GM19035 (cell line): Measurements from ENCODE around the gene S100Z.
"Not testable (repeated sequence)": the region's sequence is repeated elsewhere in the genome, so short reads cannot be mapped to it uniquely, and the experiment has no call there.

Experiments used
- ATAC-seq: cut with Tn5 transposase; IDR thresholded peaks from one replicate; pipeline ENCODE4 v1.9.1; 2021; ENCODE audit not compliant: unreplicated experiment

The S100Z gene

DNA sequence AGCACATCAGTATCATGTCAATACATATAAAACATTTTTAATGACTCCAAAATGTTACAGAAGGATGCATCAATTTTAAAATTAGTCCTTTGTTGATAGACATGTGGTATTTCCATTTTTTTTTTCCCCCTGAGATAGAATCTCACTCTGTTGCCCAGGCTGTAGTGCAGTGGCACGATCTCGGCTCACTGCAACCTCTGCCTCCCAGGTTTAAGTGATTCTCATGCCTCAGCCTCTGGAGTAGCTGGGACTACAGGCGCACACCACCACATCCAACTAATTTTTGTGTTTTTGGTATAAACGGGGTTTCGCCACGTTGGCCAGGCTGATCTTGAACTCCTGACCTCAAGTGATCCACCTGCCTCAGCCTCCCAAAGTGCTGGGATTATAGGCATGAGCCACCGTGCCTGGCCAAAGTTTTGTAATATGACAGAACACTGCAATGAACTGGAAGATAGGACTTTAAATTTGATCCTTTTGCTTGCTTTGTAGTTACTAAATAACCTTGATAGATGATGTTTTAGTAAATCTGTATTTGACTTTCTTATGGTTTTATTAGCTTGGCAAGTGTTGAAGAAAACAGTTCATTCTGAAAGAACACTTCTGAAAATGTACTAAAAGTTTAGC is 27.6 kb upstream of the S100Z start:
- not testable (repeated sequence) for ATAC-seq

GRCh38 chr5:76826416-76826815 is 23.4 kb upstream of the S100Z start:
- ATAC-seq: not testable (repeated sequence)

- no peak for ATAC-seq
Observed at GRCh38 chr5:76831110-76831452, 18.7 kb upstream of the S100Z start.

- ATAC-seq: no peak
Observed at GRCh38 chr5:76836181-76836580, 13.6 kb upstream of the S100Z start.

- ATAC-seq: no peak
Observed at GRCh38 chr5:76836585-76836984, 13.2 kb upstream of the S100Z start.

DNA sequence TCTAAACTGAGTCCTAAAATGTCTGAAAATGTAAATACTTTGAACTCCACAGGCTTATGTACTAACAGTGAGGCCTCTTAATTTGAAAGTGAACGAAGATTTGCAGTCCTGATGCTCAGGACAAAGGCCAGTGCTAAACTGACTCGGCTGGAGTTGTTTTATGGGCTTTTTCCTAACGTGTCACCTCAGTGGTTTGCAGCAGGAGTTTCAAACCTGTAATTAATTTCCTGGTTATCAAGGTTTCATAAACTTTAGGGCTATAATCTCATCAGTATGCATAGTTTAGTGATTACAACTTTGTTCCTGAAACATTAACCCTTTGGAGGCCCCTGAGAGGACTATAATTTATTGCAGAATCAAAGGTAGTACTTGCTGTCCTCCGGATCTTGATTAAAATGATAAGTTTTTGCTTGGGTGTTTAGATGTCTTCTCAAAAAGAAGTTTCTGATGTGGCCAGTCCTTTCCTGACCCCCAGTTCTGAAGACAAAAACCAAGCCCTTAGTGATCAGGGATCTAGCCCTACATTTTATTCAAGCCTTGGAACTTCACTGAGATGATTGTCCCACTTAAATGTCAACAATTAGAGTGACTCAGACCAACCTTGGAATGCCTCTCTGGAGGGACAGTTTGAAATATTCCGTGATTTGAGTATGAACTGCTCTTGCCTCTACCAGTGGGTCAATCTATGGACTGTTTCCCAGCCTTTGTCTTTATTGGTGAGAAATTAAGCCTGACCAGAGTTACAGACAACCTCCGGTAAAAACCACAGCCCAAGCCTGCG is 11.1 kb upstream of the S100Z start:
- ATAC-seq: no peak

- no peak for ATAC-seq
Observed at GRCh38 chr5:76841361-76841760, 8.5 kb upstream of the S100Z start.

DNA sequence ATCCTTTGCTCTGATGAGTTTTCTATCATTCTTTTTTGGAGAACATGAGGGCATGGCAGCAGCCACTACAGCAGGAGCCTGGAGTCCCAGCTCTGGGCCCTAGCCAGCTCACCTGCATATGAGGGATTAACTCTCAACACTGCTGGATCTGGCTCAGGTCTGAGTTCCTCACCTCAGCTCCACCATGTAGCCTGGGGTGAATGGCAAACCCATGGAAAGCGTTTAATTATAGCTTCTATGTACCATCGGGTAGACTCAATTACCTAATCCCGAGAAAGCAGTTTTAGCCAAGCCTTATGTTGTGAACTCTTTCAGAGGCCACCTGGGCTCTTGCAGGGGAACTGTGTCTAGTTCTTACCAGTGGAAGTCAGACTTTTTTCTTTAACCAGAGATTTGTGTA is 3.9 kb upstream of the S100Z start:
- ATAC-seq: no peak

- ATAC-seq: no peak
Observed at GRCh38 chr5:76850543-76851145, 830 bp downstream of the S100Z start.

GRCh38 chr5:76851728-76852369 is 2.0 kb downstream of the S100Z start:
- no peak for ATAC-seq

DNA sequence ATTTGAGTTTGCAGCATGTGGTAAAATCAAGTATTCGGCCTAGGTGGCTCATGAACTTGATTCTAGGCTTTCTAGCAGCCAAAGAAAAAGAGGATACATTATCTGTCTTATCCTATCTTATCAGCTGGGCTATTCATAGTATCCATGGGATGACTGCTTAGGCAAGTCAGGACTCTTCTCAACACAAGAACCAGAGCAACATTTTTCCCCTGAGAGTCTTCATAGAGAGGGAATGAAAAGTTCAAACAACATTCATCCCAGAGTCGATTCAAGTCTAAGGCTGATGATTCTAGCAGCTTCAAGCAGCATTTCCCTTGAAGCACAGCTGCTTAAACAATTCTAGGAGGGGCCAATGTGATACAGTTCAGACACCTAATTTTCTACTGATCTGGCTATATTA is 3.0 kb downstream of the S100Z start:
- no peak for ATAC-seq

- ATAC-seq: not testable (repeated sequence)
Observed at GRCh38 chr5:76853741-76854140, 3.9 kb downstream of the S100Z start.

GRCh38 chr5:76854644-76855043 is 4.8 kb downstream of the S100Z start:
- no peak for ATAC-seq

DNA sequence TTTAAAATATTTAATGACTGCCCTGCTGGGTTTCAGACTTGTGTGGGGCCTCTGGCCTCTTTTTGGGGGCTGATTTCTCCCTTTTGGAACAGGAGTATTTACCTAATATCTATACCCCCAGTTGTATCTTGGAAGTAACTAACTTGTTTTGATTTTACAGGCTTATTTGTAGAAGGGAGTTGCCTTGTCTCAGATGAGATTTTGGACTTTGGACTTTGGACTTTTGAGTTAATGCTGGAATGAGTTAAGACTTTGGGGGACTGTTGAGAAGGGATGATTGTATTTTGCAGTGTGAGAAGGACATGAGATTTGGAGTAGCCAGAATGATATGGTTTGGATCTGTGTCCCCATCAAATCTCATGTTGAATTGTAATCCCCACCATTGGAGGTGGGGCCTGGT is 5.7 kb downstream of the S100Z start:
- ATAC-seq: not testable (repeated sequence)

- ATAC-seq: no peak
Observed at GRCh38 chr5:76855961-76856360, 6.1 kb downstream of the S100Z start.

DNA sequence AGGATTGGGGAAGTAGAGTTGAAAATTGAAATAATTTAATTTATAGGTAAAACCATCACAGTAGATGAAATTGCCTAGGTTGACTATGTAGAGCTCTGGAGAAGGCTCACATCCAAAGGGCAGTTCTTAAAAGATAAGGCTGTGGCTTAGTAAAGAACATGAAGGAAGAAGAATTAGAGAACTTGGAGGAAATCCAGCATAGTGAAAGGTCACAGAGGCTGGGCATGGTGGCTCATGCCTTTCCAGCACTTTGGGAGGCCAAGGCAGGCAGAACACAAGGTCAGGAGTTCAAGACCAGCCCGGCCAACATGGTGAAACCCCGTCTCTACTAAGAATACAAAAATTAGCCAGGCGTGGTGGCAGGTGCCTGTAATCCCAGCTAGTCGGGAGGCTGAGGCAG is 7.0 kb downstream of the S100Z start:
- ATAC-seq: not testable (repeated sequence)

DNA sequence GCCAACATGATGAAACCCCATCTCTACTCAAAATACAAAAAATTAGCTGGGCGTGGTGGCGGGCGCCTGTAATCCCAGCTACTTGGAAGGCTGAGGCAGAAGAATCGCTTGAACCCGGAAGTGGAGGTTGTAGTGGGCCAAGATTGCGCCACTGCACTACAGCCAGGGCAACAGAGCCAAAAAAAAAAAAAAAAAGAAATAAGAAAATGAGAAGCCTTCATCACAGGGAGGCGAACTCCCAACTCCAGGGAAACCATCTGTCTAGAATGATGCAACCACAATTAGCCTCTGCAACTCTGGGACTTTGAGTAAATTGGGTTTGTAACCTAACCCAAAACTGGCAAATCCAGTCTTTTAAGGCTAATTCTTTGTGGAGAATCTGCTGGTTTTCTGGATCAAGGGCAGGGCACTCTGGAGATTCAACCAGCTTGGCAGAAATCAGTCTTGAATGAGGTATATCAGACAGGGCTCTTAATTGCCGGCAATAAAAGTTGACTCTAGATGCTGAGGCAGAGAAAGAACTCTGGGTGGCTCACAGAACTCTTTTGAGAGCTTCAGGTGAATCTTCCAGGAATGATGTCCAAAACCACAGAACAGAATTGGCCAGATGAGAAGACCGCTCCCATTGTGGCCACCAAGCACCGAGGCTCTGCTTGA is 9.9 kb downstream of the S100Z start:
- ATAC-seq: no peak

DNA sequence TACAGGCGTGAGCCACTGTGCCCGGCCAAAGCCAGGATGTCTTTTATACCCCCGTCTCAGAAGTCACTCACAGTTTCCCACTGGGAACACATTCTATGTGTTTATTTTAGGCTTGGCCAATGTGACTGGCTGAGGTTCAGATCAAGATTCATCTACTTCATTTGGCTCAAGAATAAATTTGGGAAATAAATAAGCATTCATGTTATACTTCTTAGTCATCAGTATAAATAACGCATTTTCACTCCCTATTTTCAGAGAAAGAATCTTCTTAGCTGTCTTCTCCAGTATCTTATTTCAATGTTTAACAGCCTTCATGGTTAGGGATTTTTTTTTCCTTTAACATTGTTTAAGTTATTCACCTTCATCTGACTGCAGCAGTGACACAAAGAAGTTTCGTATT is 11.8 kb downstream of the S100Z start:
- no peak for ATAC-seq

DNA sequence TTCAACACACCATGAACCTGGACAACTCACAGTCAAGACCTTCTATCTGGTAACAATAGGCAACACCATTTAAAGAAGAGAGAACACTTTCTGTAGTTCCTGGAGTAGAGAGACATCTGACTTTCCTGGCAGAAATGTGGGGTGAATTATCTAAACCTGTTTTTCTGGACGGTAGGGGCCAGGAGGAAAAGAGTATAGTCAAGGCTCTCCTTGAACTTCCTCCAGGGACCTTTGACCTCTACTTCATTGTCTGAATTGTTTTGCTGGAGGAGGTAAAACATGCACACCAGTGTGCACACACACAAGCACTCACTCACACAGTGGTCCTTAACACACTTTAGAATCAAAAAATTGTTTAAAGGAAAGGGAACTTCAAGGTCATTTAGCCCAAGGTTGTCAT is 13.2 kb downstream of the S100Z start:
- no peak for ATAC-seq

- no peak for ATAC-seq
Observed at GRCh38 chr5:76866503-76866902, 16.7 kb downstream of the S100Z start.

DNA sequence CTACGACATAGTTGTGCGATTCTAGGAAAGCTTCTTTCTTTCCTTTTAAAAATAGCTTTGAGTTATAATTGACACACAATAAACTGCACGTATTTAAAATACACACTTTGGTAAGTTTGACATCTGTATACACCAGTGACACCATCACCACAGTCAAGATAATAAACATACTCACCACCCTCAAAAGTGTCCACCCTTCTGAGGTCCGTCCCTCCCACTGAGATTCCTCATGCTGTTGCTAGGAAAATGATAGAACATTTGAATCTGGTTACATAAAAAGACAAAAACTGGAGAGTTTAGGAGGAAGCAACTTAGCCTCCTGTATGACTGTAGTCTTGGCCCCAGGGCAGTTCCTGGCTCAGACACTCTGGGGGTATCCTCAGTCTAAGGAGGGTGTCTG is 17.2 kb downstream of the S100Z start:
- no peak for ATAC-seq
